ENCODE results near the gene AFAP1.

GRCh38 chr4:7826909-7827306, 112.8 kb downstream of the AFAP1 start:
- TF ChIP-seq CTCF (IDR thresholded peaks at IDR 0.05): no peak
- no peak for TF ChIP-seq POLR2A (IDR thresholded peaks at IDR 0.05)

Measured in esophagus squamous epithelium (tissue), 4 donors.